Colonic mucosa (tissue), 4 donors: ENCODE data around the gene MCMBP. TPM values are rescaled to one million over a fixed set of nuclear protein-coding genes. Genes with fewer than 3 reads are reported as not detected.
A peak's percentile ranks its signal among the peaks of the same experiment; 100 is the strongest.

Source experiments
- DNase-seq: peaks from one replicate; pipeline ENCODE4 v3.0.0-alpha.2; 2020
- H3K27ac ChIP-seq: fragments of 200-600 bp; one replicate; pipeline ENCODE4 v1.8.0; 2021
- H3K27me3 ChIP-seq: fragments of 200-600 bp; one replicate; pipeline ENCODE4 v1.8.0; 2021
- H3K36me3 ChIP-seq: fragments of 200-600 bp; one replicate; pipeline ENCODE4 v1.8.0; 2021
- H3K4me1 ChIP-seq: fragments of 200-600 bp; one replicate; pipeline ENCODE4 v1.8.0; 2021; ENCODE audit warnings: mild to moderate bottlenecking
- H3K4me3 ChIP-seq: fragments of 200-600 bp; one replicate; pipeline ENCODE4 v1.8.0; 2021
- H3K9ac ChIP-seq, 2 donors: one replicate each; pipeline ENCODE4 v1.7.0; 2013; ENCODE audit warnings: control low read depth in 2 of 2, low read depth in 2 of 2, low read length in 2 of 2
- H3K9me3 ChIP-seq: fragments of 200-600 bp; one replicate; pipeline ENCODE4 v1.8.0; 2021
- intact Hi-C: fragments of 100-400 bp; cut with DNase I; formaldehyde crosslinking; loops from one replicate; pipeline ENCODE4 v1.14.1; 2022
- total RNA-seq, 2 donors: library from RNA; stranded (reverse); fragmentation: NEBNext Ultra II Directional in 1 of 2; extraction: Animal tissue kit (Norgen Biotek cat#: 25700) in 1 of 2; gene quantifications; one replicate each; pipeline ENCODE4 v1.2.1, GENCODE V29; 2021
- TF ChIP-seq, protein P1 (sequence below): fragments of 200-600 bp; IDR thresholded peaks from one replicate; pipeline ENCODE4 v1.8.0; 2022; ENCODE audit warnings: antibody characterized with exemption, mild to moderate bottlenecking
- donor health status: healthy.
- donor health status: DM: no; HTN: no; CAD: no.
- donor health status: DM: no; HTN: no; CAD: no.

The MCMBP gene
- total RNA-seq, 2 donors from 2014 or later = 46.7 to 56.4 TPM

- Histone ChIP-seq H3K9me3 (no peaks in the 10 kb centered on the region), H3K36me3 (no peaks in the 10 kb centered on the region), H3K27ac (no peak overlapping the region), H3K4me1 (no peaks in the 10 kb centered on the region), H3K4me3 (no peak overlapping the region), H3K27me3 (no peaks in the 10 kb centered on the region), H3K9ac (no peak overlapping the region)
- no peak for DNase-seq
- intact Hi-C loops = loop anchor here (10.0 kb wide), 1 partner anchor 261 kb away; no protein-coding TSS in a partner anchor
- TF ChIP-seq, protein P1, sequence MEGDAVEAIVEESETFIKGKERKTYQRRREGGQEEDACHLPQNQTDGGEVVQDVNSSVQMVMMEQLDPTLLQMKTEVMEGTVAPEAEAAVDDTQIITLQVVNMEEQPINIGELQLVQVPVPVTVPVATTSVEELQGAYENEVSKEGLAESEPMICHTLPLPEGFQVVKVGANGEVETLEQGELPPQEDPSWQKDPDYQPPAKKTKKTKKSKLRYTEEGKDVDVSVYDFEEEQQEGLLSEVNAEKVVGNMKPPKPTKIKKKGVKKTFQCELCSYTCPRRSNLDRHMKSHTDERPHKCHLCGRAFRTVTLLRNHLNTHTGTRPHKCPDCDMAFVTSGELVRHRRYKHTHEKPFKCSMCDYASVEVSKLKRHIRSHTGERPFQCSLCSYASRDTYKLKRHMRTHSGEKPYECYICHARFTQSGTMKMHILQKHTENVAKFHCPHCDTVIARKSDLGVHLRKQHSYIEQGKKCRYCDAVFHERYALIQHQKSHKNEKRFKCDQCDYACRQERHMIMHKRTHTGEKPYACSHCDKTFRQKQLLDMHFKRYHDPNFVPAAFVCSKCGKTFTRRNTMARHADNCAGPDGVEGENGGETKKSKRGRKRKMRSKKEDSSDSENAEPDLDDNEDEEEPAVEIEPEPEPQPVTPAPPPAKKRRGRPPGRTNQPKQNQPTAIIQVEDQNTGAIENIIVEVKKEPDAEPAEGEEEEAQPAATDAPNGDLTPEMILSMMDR = no peak
These were observed 6.9 kb downstream of the MCMBP start for GRCh38 chr10:119865699-119866240.

DNA sequence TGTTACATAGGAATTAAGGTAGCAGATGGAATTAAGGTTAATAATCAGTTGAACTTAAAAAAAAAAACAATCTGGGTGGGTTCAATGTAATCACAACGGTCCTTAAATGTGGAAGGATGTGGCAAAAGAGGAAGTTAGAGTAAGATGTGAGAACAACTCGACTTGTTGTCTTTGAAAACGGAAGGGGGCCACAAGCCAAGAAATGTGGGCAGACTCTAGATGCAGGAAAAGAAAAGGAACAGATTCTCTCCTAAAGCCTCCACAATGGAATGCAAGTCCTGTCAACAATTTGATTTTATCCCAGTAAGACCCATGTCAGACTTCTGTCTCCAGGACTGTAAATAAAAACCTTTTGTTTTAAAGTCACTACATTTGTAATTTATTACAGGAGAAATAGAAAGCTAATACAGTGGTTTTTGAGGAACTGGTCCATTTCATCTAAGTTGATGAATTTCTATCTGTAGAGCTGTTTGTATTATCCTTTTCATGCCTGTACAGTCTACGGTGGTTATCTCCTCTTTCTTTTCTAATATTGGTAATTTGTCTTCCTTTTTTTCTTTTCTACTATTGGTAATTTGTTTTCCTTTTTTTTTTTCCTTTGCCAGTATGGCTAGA is 8.6 kb downstream of the MCMBP start:
- Histone ChIP-seq H3K36me3 (no peaks in the 10 kb centered on the region), H3K9me3 (no peaks in the 10 kb centered on the region), H3K27ac (no peak overlapping the region), H3K4me3 (no peak overlapping the region), H3K4me1 (no peaks in the 10 kb centered on the region), H3K27me3 (no peaks in the 10 kb centered on the region), H3K9ac (no peak overlapping the region)
- intact Hi-C loops = loop anchor here (5.0 to 10.0 kb wide), 2 partner anchors 182 to 259 kb away; no protein-coding TSS in a partner anchor
- no peak for DNase-seq
- TF ChIP-seq, protein P1 = no peak

- Histone ChIP-seq H3K27me3 (no peaks in the 10 kb centered on the region), H3K4me1 (no peaks in the 10 kb centered on the region)
- intact Hi-C loops = loop anchor here (5.0 to 10.0 kb wide), 2 partner anchors 180 to 258 kb away; no protein-coding TSS in a partner anchor
These were observed 10.1 kb downstream of the MCMBP start for GRCh38 chr10:119862524-119862923.

DNA sequence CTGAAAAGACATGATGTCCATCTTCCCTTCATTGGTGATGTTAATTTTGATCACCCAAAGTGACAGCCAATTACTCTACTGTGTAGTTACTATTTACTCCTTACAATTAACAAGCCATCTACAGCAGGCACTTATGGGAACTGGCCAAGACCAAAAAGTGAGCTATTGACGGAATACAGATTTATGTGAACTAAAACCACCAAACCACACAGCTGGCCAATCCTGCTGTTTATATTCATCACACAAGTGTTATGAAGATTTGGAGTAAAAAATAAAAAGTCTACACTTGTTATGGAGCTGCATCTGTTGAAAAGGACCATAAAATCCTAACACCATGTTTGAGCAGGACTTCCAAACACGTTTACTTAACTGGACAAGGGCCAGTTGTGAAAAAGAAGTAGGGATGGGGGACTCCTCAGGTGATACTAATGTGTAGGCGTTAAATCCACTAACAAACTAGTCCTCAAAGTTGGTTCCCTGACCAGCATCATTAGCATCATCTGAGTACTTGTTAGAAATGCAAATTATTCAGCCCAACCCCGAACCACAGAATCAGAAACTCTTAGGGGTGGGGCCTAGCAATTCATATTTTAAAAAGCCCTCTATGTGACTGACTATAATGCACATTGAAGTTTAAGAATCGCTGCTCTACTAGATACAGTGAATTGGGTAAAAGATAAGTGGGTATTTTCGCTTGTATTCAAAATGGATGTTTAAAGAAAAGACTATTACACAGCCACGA is 11.6 kb downstream of the MCMBP start:
- H3K27ac ChIP-seq = no peak overlapping the region
- intact Hi-C loops = loop anchor here (2.0 to 10.0 kb wide), 3 partner anchors 110 to 256 kb away; no protein-coding TSS in a partner anchor
- H3K27me3 ChIP-seq = no peaks in the 10 kb centered on the region
- H3K4me3 ChIP-seq = no peak overlapping the region
- no peaks in the 10 kb centered on the region for H3K36me3 ChIP-seq
- no peaks in the 10 kb centered on the region for H3K9me3 ChIP-seq
- TF ChIP-seq, protein P1 = no peak
- H3K4me1 ChIP-seq = no peaks in the 10 kb centered on the region
- H3K9ac ChIP-seq = no peak overlapping the region
- no peak for DNase-seq

More at GRCh38 chr10:119862524-119862923, 10.1 kb downstream of the MCMBP start:
- Histone ChIP-seq H3K9ac (no peak overlapping the region), H3K36me3 (no peaks in the 10 kb centered on the region), H3K4me3 (no peak overlapping the region), H3K9me3 (no peaks in the 10 kb centered on the region), H3K27ac (no peak overlapping the region)
- no peak for DNase-seq
- TF ChIP-seq, protein P1 = no peak

DNA sequence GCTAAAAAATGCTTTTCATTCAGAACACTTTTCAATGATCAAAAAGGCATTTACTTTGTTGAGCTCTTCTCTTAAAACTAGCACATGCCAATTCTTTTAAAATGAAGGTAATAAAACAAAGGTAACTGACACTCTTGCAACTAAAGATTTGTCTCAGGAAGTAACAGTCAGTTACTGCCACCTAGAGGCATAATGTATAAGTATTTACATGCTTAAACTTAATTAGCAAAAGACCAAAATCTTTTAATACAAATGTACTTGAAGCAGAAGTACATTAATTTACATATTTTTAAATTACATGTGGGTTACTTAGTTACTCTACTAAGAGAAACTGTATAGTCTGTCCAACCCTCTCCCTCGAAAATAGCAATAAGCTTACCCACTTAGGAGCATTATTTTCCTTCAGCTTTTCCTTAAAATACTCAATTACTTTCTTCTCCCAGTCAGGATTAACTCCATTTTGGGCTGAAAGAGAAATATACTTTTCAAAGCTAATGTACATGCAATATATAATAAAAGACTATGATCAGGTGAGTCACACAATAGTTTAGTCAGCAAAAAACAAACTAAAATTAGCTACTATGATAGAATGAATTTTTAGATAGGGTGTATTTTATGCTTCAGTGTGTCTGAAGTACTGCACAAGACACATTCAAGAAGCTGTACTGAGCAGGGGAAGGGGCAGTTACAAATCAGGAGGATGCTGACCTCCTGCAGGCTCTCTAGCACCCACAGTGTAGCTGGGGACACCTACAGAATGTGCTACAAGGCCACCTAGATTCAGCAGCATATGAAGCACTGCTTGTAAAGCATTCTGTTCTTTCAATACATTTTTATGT is 13.0 kb downstream of the MCMBP start:
- TF ChIP-seq, protein P1 = peak; percentile 58
- Histone ChIP-seq H3K27me3 (no peaks in the 10 kb centered on the region), H3K4me3 (no peak overlapping the region), H3K36me3 (no peaks in the 10 kb centered on the region), H3K9me3 (no peaks in the 10 kb centered on the region), H3K27ac (no peak overlapping the region), H3K4me1 (no peaks in the 10 kb centered on the region), H3K9ac (no peak overlapping the region)
- intact Hi-C loops = loop anchor here (2.0 to 10.0 kb wide), 3 partner anchors 109 to 255 kb away; no protein-coding TSS in a partner anchor
- DNase-seq = no peak
